Upper lobe of left lung (tissue), 6 donors: ENCODE measurements around the gene DGCR2. TPM values are rescaled to one million over a fixed set of nuclear protein-coding genes. Genes with fewer than 3 reads are reported as not detected.

Experiments
- ATAC-seq, 2 donors: fragments of 200-7000 bp; cut with Tn5 transposase; one replicate each; pipeline ENCODE4 v1.9.1; 2022; ENCODE audit warnings: mild to moderate bottlenecking in 2 of 2, moderate library complexity in 2 of 2; ENCODE audit not compliant: low FRiP score in 2 of 2
- DNase-seq, 2 donors: peaks; one replicate each; pipeline ENCODE4 v3.0.0-alpha.2; 2019 to 2020
- H3K27ac ChIP-seq, 4 donors: fragments of 200-600 bp; sonication (generic); one replicate each; pipeline ENCODE4 v1.5.1; 2016 to 2019
- H3K27me3 ChIP-seq, 4 donors: fragments of 200-600 bp; sonication (generic); one replicate each; pipeline ENCODE4 v1.5.1; 2017 to 2019
- H3K36me3 ChIP-seq, 4 donors: fragments of 200-600 bp; sonication (generic); one replicate each; pipeline ENCODE4 v1.5.1; 2016 to 2019
- H3K4me1 ChIP-seq, 4 donors: fragments of 200-600 bp; sonication (generic); one replicate each; pipeline ENCODE4 v1.5.1; 2018 to 2019
- H3K4me3 ChIP-seq, 4 donors: fragments of 200-600 bp; sonication (generic); one replicate each; pipeline ENCODE4 v1.5.1; 2017 to 2019; ENCODE audit warnings: mild to moderate bottlenecking in 2 of 4, moderate library complexity in 1 of 4
- H3K9me3 ChIP-seq, 4 donors: fragments of 200-600 bp; sonication (generic); one replicate each; pipeline ENCODE4 v1.5.1; 2018 to 2019
- EP300 ChIP-seq, 4 donors: sonication (generic); formaldehyde crosslinking; IDR thresholded peaks; one replicate each; pipeline ENCODE4 v1.5.1; 2017; ENCODE audit warnings: antibody characterized with exemption in 4 of 4, control low read depth in 2 of 4
- POLR2A ChIP-seq, 4 donors: fragments of 450-650 bp; IDR thresholded peaks; one replicate each; pipeline ENCODE4 v1.5.1; 2016 to 2017; ENCODE audit warnings: antibody characterized with exemption in 4 of 4, mild to moderate bottlenecking in 2 of 4
- POLR2AphosphoS5 ChIP-seq, 2 donors: sonication (generic); formaldehyde crosslinking; IDR thresholded peaks; one replicate each; pipeline ENCODE4 v1.5.1; 2017; ENCODE audit warnings: antibody characterized with exemption in 2 of 2
- WGBS, 2 donors: methylation state at CpG; one replicate each; pipeline ENCODE4 v1.1.5; 2017 to 2018; 5-methylcytosine and 5-hydroxymethylcytosine counted together
- total RNA-seq, 6 donors: library from RNA; depleted of rRNA in 4 of 6; stranded (reverse); fragments of >200 nt in 4 of 6; gene quantifications; one replicate each; pipeline versions ENCODE4 v1.1.0 to v1.2.1, GENCODE V29; 2016 to 2021
- TF ChIP-seq, protein P1 (sequence below), 6 experiments: fragments of 450-650 bp in 4 of 6; fragments of 200-600 bp in 2 of 6; sonication (generic) in 2 of 6; IDR thresholded peaks; one replicate each; pipeline ENCODE4 v1.5.1; 2016 to 2019; ENCODE audit warnings: antibody characterized with exemption in 6 of 6
- donor health status: DM: no; HTN: no; CAD: no; lungs with moderate emphysema.
- donor health status: DM: no; HTN: yes; CAD: no; lungs with severe emphysema.

Gene DGCR2
- total RNA-seq, 6 donors from 2014 or later, result 65.9 to 101 (median 89.9) TPM

DNA sequence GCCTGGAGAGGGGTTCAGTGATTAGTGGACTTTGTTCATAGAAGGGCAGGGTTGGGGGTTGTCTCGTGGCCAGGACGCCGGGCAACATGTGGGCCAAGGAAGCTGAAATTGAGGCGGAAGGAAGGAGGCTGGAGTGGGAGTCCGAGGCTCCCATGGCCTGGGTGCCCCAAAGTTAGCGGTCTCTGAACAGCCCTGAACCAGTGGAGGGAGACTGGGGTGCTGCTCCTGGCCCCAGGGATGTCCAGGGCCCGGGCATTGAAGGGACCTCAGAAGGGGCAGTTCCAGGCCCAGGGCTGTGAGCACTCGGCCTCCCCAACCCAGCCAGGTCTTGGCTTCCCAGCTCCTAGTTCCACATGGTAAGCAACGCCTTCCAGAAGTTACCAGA lies 126.9 kb downstream of the DGCR2 start:
- H3K36me3 ChIP-seq, result no peaks in the 10 kb centered on the region
- TF ChIP-seq EP300 (IDR thresholded peaks at IDR 0.05), result no peak
- TF ChIP-seq, protein P1, sequence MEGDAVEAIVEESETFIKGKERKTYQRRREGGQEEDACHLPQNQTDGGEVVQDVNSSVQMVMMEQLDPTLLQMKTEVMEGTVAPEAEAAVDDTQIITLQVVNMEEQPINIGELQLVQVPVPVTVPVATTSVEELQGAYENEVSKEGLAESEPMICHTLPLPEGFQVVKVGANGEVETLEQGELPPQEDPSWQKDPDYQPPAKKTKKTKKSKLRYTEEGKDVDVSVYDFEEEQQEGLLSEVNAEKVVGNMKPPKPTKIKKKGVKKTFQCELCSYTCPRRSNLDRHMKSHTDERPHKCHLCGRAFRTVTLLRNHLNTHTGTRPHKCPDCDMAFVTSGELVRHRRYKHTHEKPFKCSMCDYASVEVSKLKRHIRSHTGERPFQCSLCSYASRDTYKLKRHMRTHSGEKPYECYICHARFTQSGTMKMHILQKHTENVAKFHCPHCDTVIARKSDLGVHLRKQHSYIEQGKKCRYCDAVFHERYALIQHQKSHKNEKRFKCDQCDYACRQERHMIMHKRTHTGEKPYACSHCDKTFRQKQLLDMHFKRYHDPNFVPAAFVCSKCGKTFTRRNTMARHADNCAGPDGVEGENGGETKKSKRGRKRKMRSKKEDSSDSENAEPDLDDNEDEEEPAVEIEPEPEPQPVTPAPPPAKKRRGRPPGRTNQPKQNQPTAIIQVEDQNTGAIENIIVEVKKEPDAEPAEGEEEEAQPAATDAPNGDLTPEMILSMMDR (IDR thresholded peaks at IDR 0.05), result no peak
- no peak for TF ChIP-seq POLR2A (IDR thresholded peaks at IDR 0.05)
- TF ChIP-seq POLR2AphosphoS5 (IDR thresholded peaks at IDR 0.05), result no peak
- peaks cover 0 to 1% (median 0%) of the 10 kb centered on the region in 4 donors for H3K27me3 ChIP-seq
- no peaks in the 10 kb centered on the region for H3K4me1 ChIP-seq
- 91 to 99% methylated on average over 7 to 9 of the region's 9 CpGs for WGBS, 2 donors
- DNase-seq (no peak), ATAC-seq (no peak)
- no peaks in the 10 kb centered on the region for H3K9me3 ChIP-seq
- H3K4me3 ChIP-seq, result no peak overlapping the region
- no peak overlapping the region for H3K27ac ChIP-seq

DNA sequence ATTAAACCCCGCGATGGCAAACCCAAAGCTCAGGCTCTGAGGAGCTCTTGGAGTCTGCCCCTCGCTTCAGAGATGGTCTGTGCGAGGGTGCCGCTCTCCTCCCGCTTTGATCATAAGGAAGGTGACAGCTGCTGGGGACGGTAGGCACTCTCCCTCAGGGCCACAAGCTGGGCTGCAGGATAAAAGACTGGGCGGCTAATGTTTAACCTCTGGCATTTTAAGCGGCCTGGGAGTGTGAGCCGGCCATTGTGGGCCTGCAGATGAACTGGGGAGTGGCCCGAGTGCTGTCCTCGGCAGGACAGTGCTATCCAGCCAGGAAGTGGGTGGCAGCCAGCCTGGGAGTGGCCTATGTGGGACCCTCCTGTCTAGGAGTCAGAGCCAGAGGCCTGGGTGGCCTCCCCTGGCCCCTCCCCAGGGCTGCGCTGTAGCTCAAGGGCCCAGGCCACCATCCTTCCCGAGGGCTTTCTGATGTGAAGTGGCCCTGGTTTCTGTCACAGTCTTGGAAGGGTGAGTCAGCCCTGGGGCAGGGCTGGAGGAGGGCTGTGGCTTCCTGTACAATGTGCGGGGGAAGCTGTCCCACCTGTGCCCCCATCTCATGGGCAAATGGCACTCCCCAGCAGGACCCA lies 127.4 kb downstream of the DGCR2 start:
- peaks cover 0 to 3% (median 0%) of the 10 kb centered on the region in 4 donors for H3K27me3 ChIP-seq
- no peak for TF ChIP-seq POLR2AphosphoS5 (IDR thresholded peaks at IDR 0.05)
- TF ChIP-seq, protein P1 (IDR thresholded peaks at IDR 0.05), result no peak
- TF ChIP-seq EP300 (IDR thresholded peaks at IDR 0.05), result no peak
- TF ChIP-seq POLR2A (IDR thresholded peaks at IDR 0.05), result no peak
- no peak for DNase-seq
- 51 to 53% methylated on average over 7 to 15 of the region's 15 CpGs for WGBS, 2 donors
- no peaks in the 10 kb centered on the region for H3K9me3 ChIP-seq
- H3K4me3 ChIP-seq, result no peak overlapping the region
- H3K36me3 ChIP-seq, result no peaks in the 10 kb centered on the region
- H3K4me1 ChIP-seq, result no peaks in the 10 kb centered on the region
- no peak overlapping the region for H3K27ac ChIP-seq
- no peak for ATAC-seq

DNA sequence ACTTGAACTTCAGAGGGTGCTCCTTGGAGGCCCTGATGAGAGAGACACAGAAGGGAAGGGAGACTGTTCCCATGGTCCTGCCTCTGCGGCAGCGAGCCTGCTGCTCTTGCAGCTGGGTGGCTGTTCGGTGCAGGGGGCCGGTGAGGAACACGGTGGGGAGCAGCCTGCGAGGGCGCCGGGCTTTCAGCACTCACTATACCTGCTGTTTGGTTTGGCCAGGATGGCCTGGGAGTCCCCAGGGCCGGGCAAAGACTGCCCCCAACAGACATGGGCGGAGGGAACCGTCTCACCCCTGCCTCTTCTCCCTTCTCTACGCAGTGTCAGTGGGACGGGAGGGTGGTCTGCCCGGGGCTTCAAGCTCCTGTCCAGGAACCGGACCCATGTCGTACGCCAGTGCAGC lies 128.2 kb downstream of the DGCR2 start:
- H3K27me3 ChIP-seq, result peaks cover 0 to 3% (median 0%) of the 10 kb centered on the region in 4 donors
- peak in 1 of 2 donors; percentile 66 for DNase-seq
- H3K4me3 ChIP-seq, result no peak overlapping the region
- H3K4me1 ChIP-seq, result no peaks in the 10 kb centered on the region
- 76 to 85% methylated on average over 16 to 17 of the region's 17 CpGs for WGBS, 2 donors
- no peak for TF ChIP-seq EP300 (IDR thresholded peaks at IDR 0.05)
- no peak for TF ChIP-seq POLR2A (IDR thresholded peaks at IDR 0.05)
- TF ChIP-seq, protein P1 (IDR thresholded peaks at IDR 0.05), result no peak
- no peak for TF ChIP-seq POLR2AphosphoS5 (IDR thresholded peaks at IDR 0.05)
- no peak overlapping the region for H3K27ac ChIP-seq
- H3K9me3 ChIP-seq, result no peaks in the 10 kb centered on the region
- ATAC-seq, result peak in 1 of 2 donors; percentile 5
- no peaks in the 10 kb centered on the region for H3K36me3 ChIP-seq

DNA sequence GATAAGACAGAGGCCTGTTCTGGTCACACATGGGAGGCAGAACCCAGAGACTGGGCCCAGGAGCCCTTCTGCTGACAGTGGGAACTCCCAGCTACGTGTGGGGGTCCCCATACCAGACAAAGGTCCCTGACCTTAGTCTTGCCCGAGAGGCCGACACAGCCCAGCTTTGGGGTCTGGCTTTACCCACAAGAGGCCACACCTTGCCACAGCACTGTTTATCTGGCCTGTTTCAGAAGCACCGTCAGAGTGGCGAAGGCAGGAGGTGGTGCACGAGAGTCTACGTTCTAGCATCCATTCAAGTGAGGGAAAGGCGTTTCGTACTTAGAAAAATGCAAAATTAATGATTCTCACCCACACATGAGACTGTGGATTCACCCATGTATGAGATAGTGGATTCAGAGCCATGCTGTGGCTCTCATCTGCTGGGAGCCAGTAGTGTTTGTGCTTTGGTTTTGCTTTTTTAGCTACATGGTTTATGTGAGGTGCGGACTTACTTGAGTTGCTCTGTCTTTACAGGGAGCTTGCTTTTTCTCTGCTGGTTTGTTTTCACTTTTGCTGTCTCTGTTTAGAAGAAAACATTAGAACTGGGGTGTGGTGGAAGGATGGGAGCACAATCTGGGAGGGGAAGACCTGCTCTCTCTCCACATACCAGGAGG lies 129.5 kb downstream of the DGCR2 start:
- Histone ChIP-seq H3K36me3 (no peaks in the 10 kb centered on the region), H3K27me3 (peaks cover 0 to 3% (median 0%) of the 10 kb centered on the region in 4 donors), H3K4me3 (no peak overlapping the region), H3K27ac (no peak overlapping the region), H3K4me1 (no peaks in the 10 kb centered on the region), H3K9me3 (no peaks in the 10 kb centered on the region)
- TF ChIP-seq, protein P1 (IDR thresholded peaks at IDR 0.05), result no peak
- TF ChIP-seq EP300 (IDR thresholded peaks at IDR 0.05), result no peak
- TF ChIP-seq POLR2A (IDR thresholded peaks at IDR 0.05), result no peak
- TF ChIP-seq POLR2AphosphoS5 (IDR thresholded peaks at IDR 0.05), result no peak
- ATAC-seq, result no peak
- 90 to 93% methylated on average over 9 to 10 of the region's 10 CpGs for WGBS, 2 donors
- DNase-seq, result no peak
